Measurements from ENCODE around the gene UGCG.
A peak's percentile ranks its signal among the peaks of the same experiment; 100 is the strongest.

The UGCG gene

DNA sequence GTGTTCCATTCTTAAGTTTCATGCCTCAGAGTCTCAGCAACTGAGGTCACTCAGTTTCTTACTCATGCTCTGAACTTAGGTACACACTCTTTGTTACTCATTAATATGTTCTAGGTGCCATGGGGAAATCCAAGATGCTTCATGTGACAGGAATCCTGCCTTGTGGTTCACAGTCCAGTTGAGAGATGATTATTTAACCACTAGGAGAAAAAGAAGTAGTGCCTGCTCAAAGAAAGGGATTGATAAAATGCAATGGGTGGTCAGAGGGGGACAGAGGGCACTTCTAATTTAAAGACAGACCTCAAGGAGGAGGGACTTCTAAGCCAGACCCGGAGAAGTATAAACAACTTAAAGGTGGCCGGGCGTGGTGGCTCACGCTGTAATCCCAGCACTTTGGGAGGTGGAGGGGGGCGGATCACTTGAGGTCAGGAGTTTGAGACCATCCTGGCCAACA lies 69.0 kb downstream of the UGCG start:
- Histone ChIP-seq H3K27me3 (ENCODE audit: insufficient read depth, low read length, poor library complexity) (no peaks in the 10 kb centered on the region), H2AK5ac (ENCODE audit: low read length) (no peak overlapping the region), H3K18ac (ENCODE audit: low read length) (no peak overlapping the region), H2BK15ac (replicated peaks; ENCODE audit: low read depth) (no peak overlapping the region), H3K4me3 (ENCODE audit: low read length) (no peak overlapping the region), H3K79me2 (ENCODE audit: control insufficient read depth, insufficient read depth, low read length) (no peaks in the 10 kb centered on the region), H4K8ac (ENCODE audit: low read depth, low read length) (no peak overlapping the region), H3K4me1 (ENCODE audit: control insufficient read depth, low read depth, low read length) (no peaks in the 10 kb centered on the region), H3K9ac (ENCODE audit: low read length) (no peak overlapping the region), H3K36me3 (ENCODE audit: control insufficient read depth, insufficient read depth, low read length) (no peaks in the 10 kb centered on the region), H3K27ac (ENCODE audit: low read depth, low read length) (no peak overlapping the region), H3K4me2 (ENCODE audit: low read length) (no peak overlapping the region), H4K5ac (ENCODE audit: low read length) (no peak overlapping the region), H3K23ac (ENCODE audit: low read length) (no peak overlapping the region), H2BK120ac (ENCODE audit: low read depth, low read length) (no peak overlapping the region), H3K56ac (ENCODE audit: low read length) (no peak overlapping the region), H3K4ac (ENCODE audit: low read depth, low read length) (no peak overlapping the region), H2BK5ac (ENCODE audit: low read length) (no peak overlapping the region), H3K79me1 (ENCODE audit: low read length) (no peaks in the 10 kb centered on the region)
- WGBS (ENCODE audit: extremely low coverage, insufficient coverage, low lambda C conversion rate): no CpG with 5 or more reads among the region's 5 CpGs
- DNase-seq: no peak

DNA sequence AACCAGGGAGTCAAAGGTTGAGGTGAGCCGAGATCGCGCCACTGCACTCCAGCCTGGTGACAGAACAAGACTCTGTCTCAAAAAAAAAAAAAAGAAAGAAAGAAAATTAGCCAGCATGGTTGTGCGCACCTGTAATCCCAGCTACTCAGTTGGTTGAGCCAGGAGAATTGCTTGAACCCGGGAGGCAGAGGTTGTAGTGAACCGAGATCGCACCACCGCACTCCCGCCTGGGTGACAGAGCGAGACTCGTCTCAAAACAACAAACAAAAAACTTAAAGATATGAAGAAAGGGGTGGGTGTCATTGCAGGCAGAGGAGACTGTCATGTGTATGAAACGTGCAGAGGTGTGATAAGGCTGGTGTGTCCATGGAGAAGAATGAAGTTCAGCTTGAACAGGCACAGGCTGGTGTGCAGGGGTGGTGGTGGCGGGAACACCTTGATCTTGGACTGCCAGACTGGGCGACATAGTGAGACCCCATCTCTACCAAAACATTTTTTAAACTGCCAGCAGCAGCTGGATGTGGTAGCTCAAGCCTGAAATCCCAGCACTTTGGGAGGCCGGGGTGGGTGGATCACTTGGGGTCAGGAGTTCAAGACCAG lies 69.6 kb downstream of the UGCG start:
- Histone ChIP-seq H2BK120ac (ENCODE audit: low read depth, low read length) (no peak overlapping the region), H3K4me3 (ENCODE audit: low read length) (no peak overlapping the region), H3K56ac (ENCODE audit: low read length) (no peak overlapping the region), H3K4ac (ENCODE audit: low read depth, low read length) (no peak overlapping the region), H3K79me2 (ENCODE audit: control insufficient read depth, insufficient read depth, low read length) (no peaks in the 10 kb centered on the region), H3K23ac (ENCODE audit: low read length) (no peak overlapping the region), H3K27ac (ENCODE audit: low read depth, low read length) (no peak overlapping the region), H2AK5ac (ENCODE audit: low read length) (no peak overlapping the region), H3K4me1 (ENCODE audit: control insufficient read depth, low read depth, low read length) (no peaks in the 10 kb centered on the region), H3K18ac (ENCODE audit: low read length) (no peak overlapping the region), H3K9ac (ENCODE audit: low read length) (no peak overlapping the region), H3K79me1 (ENCODE audit: low read length) (no peaks in the 10 kb centered on the region), H3K27me3 (ENCODE audit: insufficient read depth, low read length, poor library complexity) (no peaks in the 10 kb centered on the region), H2BK5ac (ENCODE audit: low read length) (no peak overlapping the region), H3K4me2 (ENCODE audit: low read length) (no peak overlapping the region), H4K8ac (ENCODE audit: low read depth, low read length) (no peak overlapping the region), H3K36me3 (ENCODE audit: control insufficient read depth, insufficient read depth, low read length) (no peaks in the 10 kb centered on the region), H2BK15ac (replicated peaks; ENCODE audit: low read depth) (no peak overlapping the region), H4K5ac (ENCODE audit: low read length) (no peak overlapping the region)
- DNase-seq: no peak
- WGBS (ENCODE audit: extremely low coverage, insufficient coverage, low lambda C conversion rate): no CpG with 5 or more reads among the region's 15 CpGs

- Histone ChIP-seq H3K36me3 (ENCODE audit: control insufficient read depth, insufficient read depth, low read length) (no peaks in the 10 kb centered on the region), H3K56ac (ENCODE audit: low read length) (no peak overlapping the region), H3K4ac (ENCODE audit: low read depth, low read length) (no peak overlapping the region), H3K27ac (ENCODE audit: low read depth, low read length) (no peak overlapping the region), H3K4me3 (ENCODE audit: low read length) (no peak overlapping the region), H3K23ac (ENCODE audit: low read length) (no peak overlapping the region), H4K8ac (ENCODE audit: low read depth, low read length) (no peak overlapping the region), H3K79me2 (ENCODE audit: control insufficient read depth, insufficient read depth, low read length) (no peaks in the 10 kb centered on the region), H4K5ac (ENCODE audit: low read length) (no peak overlapping the region), H3K79me1 (ENCODE audit: low read length) (no peaks in the 10 kb centered on the region), H3K9ac (ENCODE audit: low read length) (no peak overlapping the region), H2BK5ac (ENCODE audit: low read length) (no peak overlapping the region), H3K4me2 (ENCODE audit: low read length) (no peak overlapping the region), H2BK120ac (ENCODE audit: low read depth, low read length) (no peak overlapping the region), H2BK15ac (replicated peaks; ENCODE audit: low read depth) (no peak overlapping the region), H3K4me1 (ENCODE audit: control insufficient read depth, low read depth, low read length) (no peaks in the 10 kb centered on the region), H2AK5ac (ENCODE audit: low read length) (no peak overlapping the region), H3K27me3 (ENCODE audit: insufficient read depth, low read length, poor library complexity) (no peaks in the 10 kb centered on the region), H3K18ac (ENCODE audit: low read length) (no peak overlapping the region)
- WGBS (ENCODE audit: extremely low coverage, insufficient coverage, low lambda C conversion rate): no CpG with 5 or more reads among the region's 1 CpG
- DNase-seq: no peak
Measured at GRCh38 chr9:111966861-111967291, 70.3 kb downstream of the UGCG start.

DNA sequence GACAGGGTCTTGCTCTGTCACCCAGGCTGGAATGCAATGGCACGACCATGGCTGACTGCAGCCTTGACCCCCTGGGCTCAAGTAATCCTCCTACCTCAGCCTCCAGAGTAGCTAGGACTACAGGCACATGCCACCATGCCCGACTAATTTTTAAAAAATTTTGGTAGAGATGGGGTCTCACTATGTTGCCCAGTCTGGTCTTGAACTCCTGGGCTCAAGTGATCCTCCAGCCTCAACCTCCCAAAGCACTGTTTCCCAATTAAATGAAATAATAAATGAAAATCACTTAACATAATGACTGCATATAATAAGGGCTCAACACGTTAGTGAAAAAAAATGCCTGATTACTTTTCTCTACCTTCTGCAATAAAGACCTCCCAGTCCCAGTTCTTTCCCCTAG lies 71.0 kb downstream of the UGCG start:
- Histone ChIP-seq H4K8ac (ENCODE audit: low read depth, low read length) (no peak overlapping the region), H3K18ac (ENCODE audit: low read length) (no peak overlapping the region), H3K4ac (ENCODE audit: low read depth, low read length) (no peak overlapping the region), H3K79me2 (ENCODE audit: control insufficient read depth, insufficient read depth, low read length) (no peaks in the 10 kb centered on the region), H2BK15ac (replicated peaks; ENCODE audit: low read depth) (no peak overlapping the region), H3K4me3 (ENCODE audit: low read length) (no peak overlapping the region), H3K79me1 (ENCODE audit: low read length) (no peaks in the 10 kb centered on the region), H2BK5ac (ENCODE audit: low read length) (no peak overlapping the region), H3K27me3 (ENCODE audit: insufficient read depth, low read length, poor library complexity) (no peaks in the 10 kb centered on the region), H3K27ac (ENCODE audit: low read depth, low read length) (no peak overlapping the region), H2AK5ac (ENCODE audit: low read length) (no peak overlapping the region), H3K4me1 (ENCODE audit: control insufficient read depth, low read depth, low read length) (no peaks in the 10 kb centered on the region), H3K56ac (ENCODE audit: low read length) (no peak overlapping the region), H3K9ac (ENCODE audit: low read length) (no peak overlapping the region), H2BK120ac (ENCODE audit: low read depth, low read length) (no peak overlapping the region), H3K36me3 (ENCODE audit: control insufficient read depth, insufficient read depth, low read length) (no peaks in the 10 kb centered on the region), H3K23ac (ENCODE audit: low read length) (no peak overlapping the region), H3K4me2 (ENCODE audit: low read length) (no peak overlapping the region), H4K5ac (ENCODE audit: low read length) (no peak overlapping the region)
- no peak for DNase-seq
- whole genome bisulfite sequencing (ENCODE audit: extremely low coverage, insufficient coverage, low lambda C conversion rate): no CpG with 5 or more reads among the region's 3 CpGs

DNA sequence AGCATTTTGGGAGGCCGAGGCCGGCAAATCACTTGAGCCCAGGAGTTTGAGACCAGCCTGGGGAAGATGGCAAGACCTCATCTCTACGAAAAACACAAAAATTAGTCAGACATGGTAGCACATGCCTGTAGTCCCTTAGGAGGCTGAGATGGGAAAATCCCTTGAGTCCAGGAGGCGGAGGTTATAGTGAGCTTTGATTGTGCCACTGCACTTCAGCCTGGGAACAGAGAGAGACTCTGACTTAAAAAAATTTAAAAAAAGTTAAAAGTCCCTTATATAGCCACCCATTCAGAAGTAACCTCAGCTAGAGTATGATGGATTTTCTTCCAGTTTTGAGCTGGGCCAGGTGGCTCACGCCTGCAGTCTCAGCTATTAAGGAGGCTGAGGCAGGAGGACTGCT lies 72.4 kb downstream of the UGCG start:
- Histone ChIP-seq H3K27me3 (ENCODE audit: insufficient read depth, low read length, poor library complexity) (no peaks in the 10 kb centered on the region), H2BK5ac (ENCODE audit: low read length) (no peak overlapping the region), H3K4me1 (ENCODE audit: control insufficient read depth, low read depth, low read length) (no peaks in the 10 kb centered on the region), H3K23ac (ENCODE audit: low read length) (no peak overlapping the region), H3K36me3 (ENCODE audit: control insufficient read depth, insufficient read depth, low read length) (no peaks in the 10 kb centered on the region), H3K9ac (ENCODE audit: low read length) (no peak overlapping the region), H2BK15ac (replicated peaks; ENCODE audit: low read depth) (no peak overlapping the region), H3K4ac (ENCODE audit: low read depth, low read length) (no peak overlapping the region), H4K8ac (ENCODE audit: low read depth, low read length) (no peak overlapping the region), H3K18ac (ENCODE audit: low read length) (no peak overlapping the region), H3K4me2 (ENCODE audit: low read length) (no peak overlapping the region), H3K79me2 (ENCODE audit: control insufficient read depth, insufficient read depth, low read length) (no peaks in the 10 kb centered on the region), H3K56ac (ENCODE audit: low read length) (no peak overlapping the region), H4K5ac (ENCODE audit: low read length) (no peak overlapping the region), H3K27ac (ENCODE audit: low read depth, low read length) (no peak overlapping the region), H2AK5ac (ENCODE audit: low read length) (no peak overlapping the region), H3K79me1 (ENCODE audit: low read length) (no peaks in the 10 kb centered on the region), H2BK120ac (ENCODE audit: low read depth, low read length) (no peak overlapping the region), H3K4me3 (ENCODE audit: low read length) (no peak overlapping the region)
- WGBS (ENCODE audit: extremely low coverage, insufficient coverage, low lambda C conversion rate): no CpG with 5 or more reads among the region's 5 CpGs
- DNase-seq: no peak

DNA sequence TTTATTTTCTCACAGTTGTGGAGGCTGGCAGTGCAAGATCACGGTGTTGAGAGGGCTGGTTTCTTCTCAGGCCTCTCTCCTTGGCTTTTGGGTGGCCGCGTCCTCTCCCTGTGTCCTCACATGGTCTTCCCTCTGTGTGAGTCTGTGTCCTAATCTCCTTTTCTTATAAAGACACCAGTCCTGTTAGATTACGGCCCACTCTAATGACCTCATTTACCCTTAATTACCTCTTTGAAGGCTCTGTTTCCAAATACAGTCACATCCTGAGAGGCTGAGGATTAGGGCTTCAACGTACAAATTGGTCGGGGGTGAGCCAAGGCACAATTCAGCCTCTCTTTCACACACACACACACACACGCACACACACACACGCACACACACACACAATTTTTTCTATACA lies 73.0 kb downstream of the UGCG start:
- H3K79me1 ChIP-seq (ENCODE audit: low read length): no peaks in the 10 kb centered on the region
- no peak overlapping the region for H3K23ac ChIP-seq (ENCODE audit: low read length)
- H3K27me3 ChIP-seq (ENCODE audit: insufficient read depth, low read length, poor library complexity): no peaks in the 10 kb centered on the region
- H2BK120ac ChIP-seq (ENCODE audit: low read depth, low read length): no peak overlapping the region
- no peak overlapping the region for H3K56ac ChIP-seq (ENCODE audit: low read length)
- H4K5ac ChIP-seq (ENCODE audit: low read length): no peak overlapping the region
- H2AK5ac ChIP-seq (ENCODE audit: low read length): no peak overlapping the region
- no peaks in the 10 kb centered on the region for H3K79me2 ChIP-seq (ENCODE audit: control insufficient read depth, insufficient read depth, low read length)
- H3K18ac ChIP-seq (ENCODE audit: low read length): no peak overlapping the region
- no peak overlapping the region for H3K27ac ChIP-seq (ENCODE audit: low read depth, low read length)
- no peak overlapping the region for H3K4ac ChIP-seq (ENCODE audit: low read depth, low read length)
- no peak overlapping the region for H2BK15ac ChIP-seq (replicated peaks; ENCODE audit: low read depth)
- H2BK5ac ChIP-seq (ENCODE audit: low read length): no peak overlapping the region
- no peak overlapping the region for H3K4me3 ChIP-seq (ENCODE audit: low read length)
- no peak overlapping the region for H3K4me2 ChIP-seq (ENCODE audit: low read length)
- H3K36me3 ChIP-seq (ENCODE audit: control insufficient read depth, insufficient read depth, low read length): no peaks in the 10 kb centered on the region
- WGBS (ENCODE audit: extremely low coverage, insufficient coverage, low lambda C conversion rate): no CpG with 5 or more reads among the region's 8 CpGs
- H3K9ac ChIP-seq (ENCODE audit: low read length): no peak overlapping the region
- peak; percentile 63 for DNase-seq
- no peaks in the 10 kb centered on the region for H3K4me1 ChIP-seq (ENCODE audit: control insufficient read depth, low read depth, low read length)
- no peak overlapping the region for H4K8ac ChIP-seq (ENCODE audit: low read depth, low read length)

All from mesendoderm (in vitro differentiated cells).